OCI-LY3 (cell line): Measurements from ENCODE around the gene FAT1.

ENCODE experiments used
- H2AFZ ChIP-seq: fragments of 200-600, 300-600 bp; shearing (Covaris generic); 2 replicates; pipeline ENCODE4 v1.6.0; 2014; ENCODE audit warnings: antibody characterized with exemption, low read depth, low read length
- H3K27ac ChIP-seq: fragments of 200-600, 300-600 bp; sonication (generic); 2 replicates; pipeline ENCODE4 v1.5.1; 2014; ENCODE audit warnings: mild to moderate bottlenecking, low read length, moderate library complexity, mixed read lengths
- H3K27me3 ChIP-seq: fragments of 200-600, 300-600 bp; sonication (generic); 2 replicates; pipeline ENCODE4 v1.6.1; 2014; ENCODE audit warnings: low read depth, low read length, mixed read lengths
- H3K36me3 ChIP-seq: fragments of 200-600, 300-600 bp; sonication (generic); replicated peaks from 2 replicates; pipeline ENCODE3; 2014; ENCODE audit warnings: low read depth, low read length, mixed read lengths
- H3K4me1 ChIP-seq: fragments of 300-600, 200-600 bp; sonication (generic); 2 replicates; pipeline ENCODE4 v1.6.1; 2014; ENCODE audit warnings: low read length, mixed read lengths
- H3K4me2 ChIP-seq: fragments of 200-600, 300-600 bp; sonication (generic); 2 replicates; pipeline ENCODE4 v1.6.1; 2014; ENCODE audit warnings: low read length, mixed read lengths
- H3K4me3 ChIP-seq: fragments of 300-600, 200-600 bp; sonication (generic); 2 replicates; pipeline ENCODE4 v1.5.1; 2014; ENCODE audit warnings: antibody characterized with exemption, mild to moderate bottlenecking, low read length, moderate library complexity
- H3K79me2 ChIP-seq: fragments of 300-600, 200-600 bp; shearing (Covaris generic); 2 replicates; pipeline ENCODE4 v1.6.1; 2014; ENCODE audit warnings: mild to moderate bottlenecking, low read length, mixed read lengths
- H3K9ac ChIP-seq: fragments of 300-600, 200-600 bp; shearing (Covaris generic); 2 replicates; pipeline ENCODE4 v1.6.0; 2014; ENCODE audit warnings: mild to moderate bottlenecking, low read length, moderate library complexity
- H3K9me3 ChIP-seq: fragments of 200-600, 300-600 bp; shearing (Covaris generic); 2 replicates; pipeline ENCODE4 v1.6.1; 2014; ENCODE audit warnings: low read length, mixed read lengths; ENCODE audit not compliant: insufficient read depth
- H4K20me1 ChIP-seq: fragments of 200-600, 300-600 bp; sonication (generic); 2 replicates; pipeline ENCODE4 v1.6.1; 2016; ENCODE audit warnings: low read length, mixed read lengths; ENCODE audit not compliant: insufficient read depth
- EZH2phosphoT487 ChIP-seq: fragments of 200-600 bp; shearing (Covaris generic); IDR thresholded peaks from 2 replicates; pipeline ENCODE4 v1.6.1; 2018; ENCODE audit warnings: antibody characterized with exemption, mixed run types, low read depth
- TF ChIP-seq, protein P1 (sequence below): fragments of 200-600, 300-600 bp; sonication (generic); IDR thresholded peaks from 2 replicates; pipeline ENCODE4 v1.5.1; 2014; ENCODE audit warnings: antibody characterized with exemption, low read length, low read depth

The FAT1 gene

DNA sequence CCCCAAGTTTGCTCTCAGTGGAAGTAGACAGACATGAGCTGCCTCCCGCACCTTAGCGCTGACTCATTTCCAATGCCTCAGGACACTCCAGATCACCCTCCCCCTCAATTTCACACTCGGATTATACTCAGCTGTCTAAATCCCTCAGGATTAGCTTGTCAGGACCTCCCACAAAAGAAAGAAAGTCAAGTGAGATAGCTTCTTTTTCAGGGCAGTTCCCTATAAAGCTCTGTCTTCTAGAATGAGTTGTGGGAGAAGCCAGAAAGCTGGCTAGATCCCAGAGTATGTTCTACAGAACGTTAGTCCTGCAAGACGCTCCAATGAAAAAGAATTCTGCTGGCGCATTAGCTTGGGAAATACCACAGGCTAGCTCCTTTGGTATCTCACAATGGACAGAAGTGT lies 117.1 kb downstream of the FAT1 start:
- no peaks in the 10 kb centered on the region for H3K36me3 ChIP-seq
- no peaks in the 10 kb centered on the region for H3K79me2 ChIP-seq
- no peak overlapping the region for H3K27ac ChIP-seq
- H3K27me3 ChIP-seq: no peaks in the 10 kb centered on the region
- no peak overlapping the region for H3K9ac ChIP-seq
- H3K9me3 ChIP-seq: no peaks in the 10 kb centered on the region
- no peak overlapping the region for H3K4me2 ChIP-seq
- no peak overlapping the region for H3K4me3 ChIP-seq
- TF ChIP-seq EZH2phosphoT487: no peak
- TF ChIP-seq, protein P1, sequence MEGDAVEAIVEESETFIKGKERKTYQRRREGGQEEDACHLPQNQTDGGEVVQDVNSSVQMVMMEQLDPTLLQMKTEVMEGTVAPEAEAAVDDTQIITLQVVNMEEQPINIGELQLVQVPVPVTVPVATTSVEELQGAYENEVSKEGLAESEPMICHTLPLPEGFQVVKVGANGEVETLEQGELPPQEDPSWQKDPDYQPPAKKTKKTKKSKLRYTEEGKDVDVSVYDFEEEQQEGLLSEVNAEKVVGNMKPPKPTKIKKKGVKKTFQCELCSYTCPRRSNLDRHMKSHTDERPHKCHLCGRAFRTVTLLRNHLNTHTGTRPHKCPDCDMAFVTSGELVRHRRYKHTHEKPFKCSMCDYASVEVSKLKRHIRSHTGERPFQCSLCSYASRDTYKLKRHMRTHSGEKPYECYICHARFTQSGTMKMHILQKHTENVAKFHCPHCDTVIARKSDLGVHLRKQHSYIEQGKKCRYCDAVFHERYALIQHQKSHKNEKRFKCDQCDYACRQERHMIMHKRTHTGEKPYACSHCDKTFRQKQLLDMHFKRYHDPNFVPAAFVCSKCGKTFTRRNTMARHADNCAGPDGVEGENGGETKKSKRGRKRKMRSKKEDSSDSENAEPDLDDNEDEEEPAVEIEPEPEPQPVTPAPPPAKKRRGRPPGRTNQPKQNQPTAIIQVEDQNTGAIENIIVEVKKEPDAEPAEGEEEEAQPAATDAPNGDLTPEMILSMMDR: no peak
- H3K4me1 ChIP-seq: no peaks in the 10 kb centered on the region
- no peaks in the 10 kb centered on the region for H4K20me1 ChIP-seq
- no peak overlapping the region for H2AFZ ChIP-seq

DNA sequence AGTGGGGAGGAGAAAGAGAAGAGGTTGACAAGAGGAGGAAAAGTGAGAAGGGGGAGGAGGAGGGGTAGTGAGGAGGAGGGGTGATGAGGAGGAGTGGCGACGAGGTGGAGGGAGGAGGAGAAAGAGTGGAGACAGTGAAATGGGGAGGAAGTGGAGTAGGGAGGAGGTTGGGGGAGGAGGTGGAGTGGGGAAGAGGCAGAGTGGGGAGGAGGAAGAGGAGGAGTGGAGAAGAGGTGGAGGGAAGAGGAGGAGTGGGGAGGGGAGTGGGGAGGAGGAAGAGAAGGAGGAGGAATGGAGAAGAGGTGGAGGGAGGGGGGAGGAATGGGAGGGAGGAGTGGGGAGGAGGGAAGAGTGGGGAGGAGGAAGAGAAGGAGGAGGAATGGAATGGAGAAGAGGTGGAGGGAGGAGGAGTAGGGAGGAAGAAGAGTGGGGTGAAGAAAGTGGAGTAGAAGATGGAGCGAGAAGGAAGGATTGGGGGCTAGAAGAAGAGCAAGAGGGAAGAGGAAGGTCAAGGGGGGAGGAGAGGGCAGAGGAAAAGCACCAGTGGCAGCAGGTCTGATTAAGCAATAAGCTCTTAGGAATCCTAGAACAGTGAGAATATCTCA lies 118.3 kb downstream of the FAT1 start:
- no peaks in the 10 kb centered on the region for H3K4me1 ChIP-seq
- no peak overlapping the region for H3K9ac ChIP-seq
- H3K4me2 ChIP-seq: no peak overlapping the region
- no peak for TF ChIP-seq EZH2phosphoT487
- TF ChIP-seq, protein P1: no peak
- no peaks in the 10 kb centered on the region for H3K9me3 ChIP-seq
- no peaks in the 10 kb centered on the region for H3K27me3 ChIP-seq
- no peak overlapping the region for H2AFZ ChIP-seq
- no peaks in the 10 kb centered on the region for H3K79me2 ChIP-seq
- H4K20me1 ChIP-seq: no peaks in the 10 kb centered on the region
- no peak overlapping the region for H3K4me3 ChIP-seq
- no peak overlapping the region for H3K27ac ChIP-seq
- H3K36me3 ChIP-seq: no peaks in the 10 kb centered on the region

DNA sequence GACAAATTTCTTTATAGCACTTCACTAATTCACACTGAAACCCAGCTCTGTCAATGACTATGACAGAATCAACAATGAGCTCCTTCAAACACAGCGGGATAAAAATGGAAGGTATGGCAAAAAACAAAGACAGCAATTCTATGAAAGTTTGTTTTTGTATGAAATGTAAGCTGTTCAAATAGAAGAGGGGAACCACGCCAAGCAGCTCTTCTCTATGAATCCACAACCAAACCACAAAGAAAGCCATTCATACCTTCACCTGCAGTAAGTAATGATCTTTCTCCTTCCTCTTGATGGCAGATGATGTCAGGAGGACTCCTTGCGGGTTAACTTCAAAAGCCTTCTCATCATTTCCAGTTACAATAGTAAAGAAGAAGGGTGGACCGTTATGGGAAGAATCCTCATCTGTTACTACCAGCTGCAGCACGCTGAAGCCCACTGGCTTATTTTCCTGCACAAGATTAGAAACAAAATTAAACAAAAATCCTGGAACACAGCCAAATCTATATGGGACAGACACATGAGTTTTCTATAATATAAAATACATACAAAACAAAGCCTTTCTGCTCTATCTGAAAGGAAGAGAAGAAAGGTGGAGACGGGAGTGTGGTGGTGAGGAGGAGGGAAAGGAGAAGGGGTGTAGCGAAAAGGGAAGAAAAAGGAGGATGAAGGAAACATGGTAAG lies 119.4 kb downstream of the FAT1 start:
- H3K79me2 ChIP-seq: no peaks in the 10 kb centered on the region
- H3K27me3 ChIP-seq: no peaks in the 10 kb centered on the region
- H2AFZ ChIP-seq: no peak overlapping the region
- H3K36me3 ChIP-seq: no peaks in the 10 kb centered on the region
- no peaks in the 10 kb centered on the region for H3K4me1 ChIP-seq
- TF ChIP-seq EZH2phosphoT487: no peak
- TF ChIP-seq, protein P1: no peak
- no peak overlapping the region for H3K27ac ChIP-seq
- no peak overlapping the region for H3K4me2 ChIP-seq
- no peaks in the 10 kb centered on the region for H4K20me1 ChIP-seq
- H3K4me3 ChIP-seq: no peak overlapping the region
- no peak overlapping the region for H3K9ac ChIP-seq
- no peaks in the 10 kb centered on the region for H3K9me3 ChIP-seq

DNA sequence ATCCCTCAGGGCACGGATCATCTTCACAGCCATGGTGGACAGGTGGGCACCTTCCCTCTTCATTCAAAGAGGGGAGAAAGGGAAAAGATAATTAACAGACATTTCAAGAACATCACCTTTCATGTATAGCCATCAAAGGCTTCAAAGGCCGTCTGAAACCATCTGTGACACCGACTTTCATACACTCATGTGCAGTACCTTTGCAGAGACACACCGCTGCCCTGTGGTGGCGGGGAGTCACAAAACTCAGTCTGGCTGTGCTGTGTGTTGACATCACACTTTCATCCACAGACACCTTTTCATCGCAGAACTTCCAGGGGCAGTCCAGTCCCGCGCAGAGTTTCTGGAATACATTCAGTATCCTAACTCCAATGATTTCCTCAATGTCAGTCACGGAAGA lies 120.7 kb downstream of the FAT1 start:
- Histone ChIP-seq H3K27ac (no peak overlapping the region), H3K36me3 (no peaks in the 10 kb centered on the region), H4K20me1 (no peaks in the 10 kb centered on the region), H3K79me2 (no peaks in the 10 kb centered on the region), H3K4me1 (no peaks in the 10 kb centered on the region), H3K9me3 (no peaks in the 10 kb centered on the region), H3K9ac (no peak overlapping the region), H3K4me3 (no peak overlapping the region), H3K27me3 (no peaks in the 10 kb centered on the region), H2AFZ (no peak overlapping the region), H3K4me2 (no peak overlapping the region)
- no peak for TF ChIP-seq EZH2phosphoT487
- TF ChIP-seq, protein P1: no peak
